Caki2 (cell line): Measurements from ENCODE around the gene TNS3. TPM values are rescaled to one million over a fixed set of nuclear protein-coding genes. Genes with fewer than 3 reads are reported as not detected.

Source experiments
- DNase-seq: peaks from one replicate; pipeline ENCODE4 v3.0.0-alpha.2; 2015; ENCODE audit warnings: low read depth
- in situ Hi-C: cut with HindIII; loops from 2 replicates; pipeline ENCODE4 v1.10.0; 2016; ENCODE audit warnings: low sequenced_read_pairs, low pct_unique_long_range_greater_than_20kb, mixed read lengths
- total RNA-seq: library from RNA; depleted of rRNA; stranded (reverse); fragments of >200 nt; shearing (Covaris generic); gene quantifications from 2 replicates; pipeline ENCODE4 v1.2.3, GENCODE V29; 2014; ENCODE audit warnings: low replicate concordance

TNS3 gene
- total RNA-seq, 1 experiment from 2014 or later, result 50.5 TPM

GRCh38 chr7:47318395-47319182 lies 263.3 kb downstream of the TNS3 start:
- in situ Hi-C loops, result no loop called here
- DNase-seq, result no peak

DNA sequence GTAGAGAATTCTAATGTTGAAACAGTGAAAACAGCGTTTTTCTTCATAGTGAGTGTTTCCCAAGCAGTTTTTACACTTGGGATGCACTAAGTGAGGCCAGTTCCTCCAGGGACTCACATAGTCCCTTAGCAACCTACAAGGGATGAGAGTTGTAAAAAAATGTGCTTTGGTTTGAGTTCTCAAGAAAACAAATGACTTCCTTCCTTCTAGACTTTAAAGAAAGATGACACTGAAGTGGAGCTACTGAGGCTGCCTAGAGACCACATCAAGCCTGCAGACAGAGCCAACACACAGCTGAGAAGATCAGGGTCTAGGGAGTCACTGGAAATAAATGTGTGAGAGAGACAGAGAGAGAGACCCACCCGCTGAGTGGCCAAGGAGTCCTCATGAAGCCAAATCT lies 264.4 kb downstream of the TNS3 start:
- no peak for DNase-seq
- in situ Hi-C loops, result no loop called here

DNA sequence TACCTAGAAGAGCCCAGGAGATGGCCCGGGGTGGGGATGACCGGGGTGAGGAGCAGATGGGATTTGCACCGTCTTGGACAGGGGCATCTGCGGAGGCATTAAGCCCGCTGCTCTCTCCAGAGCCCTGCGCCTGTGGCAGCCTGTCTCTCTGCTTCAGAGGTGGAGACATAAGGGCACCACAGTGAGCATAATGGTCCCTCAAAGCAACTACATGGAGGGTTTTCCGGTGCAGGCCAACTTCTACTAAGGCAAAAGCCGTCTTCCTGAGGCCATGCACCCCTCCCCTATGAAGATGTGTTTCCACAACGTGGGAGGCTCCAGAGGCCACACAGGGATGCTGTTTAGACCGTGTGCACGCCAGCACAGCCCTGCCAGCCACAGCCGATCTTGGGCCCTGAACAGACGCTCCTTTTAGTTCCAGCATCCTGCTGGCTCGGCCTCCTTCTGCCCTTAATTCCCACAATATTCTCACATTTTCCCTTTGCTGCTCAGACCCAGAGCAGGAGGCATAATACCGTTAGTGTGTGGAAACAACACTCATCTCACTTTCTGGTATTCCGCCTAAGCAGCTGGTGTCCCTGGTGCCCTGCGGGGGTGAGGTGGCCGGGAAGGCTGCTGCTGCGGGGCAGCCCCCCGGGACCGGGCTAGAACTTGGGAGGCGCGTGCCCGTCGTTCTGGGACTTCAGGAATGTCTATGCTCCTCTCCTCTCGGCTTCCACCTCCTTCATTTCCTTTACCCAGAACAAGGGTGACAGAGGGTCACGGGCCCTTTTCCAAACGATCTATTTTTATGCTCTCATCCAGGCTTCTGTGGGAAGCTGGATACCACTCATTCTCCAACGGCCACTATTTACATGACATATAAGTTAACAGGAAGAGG lies 266.9 kb downstream of the TNS3 start:
- in situ Hi-C loops, result no loop called here
- no peak for DNase-seq

- DNase-seq, result no peak
- in situ Hi-C loops, result no loop called here
Observed at GRCh38 chr7:47314248-47314647, 267.7 kb downstream of the TNS3 start.

DNA sequence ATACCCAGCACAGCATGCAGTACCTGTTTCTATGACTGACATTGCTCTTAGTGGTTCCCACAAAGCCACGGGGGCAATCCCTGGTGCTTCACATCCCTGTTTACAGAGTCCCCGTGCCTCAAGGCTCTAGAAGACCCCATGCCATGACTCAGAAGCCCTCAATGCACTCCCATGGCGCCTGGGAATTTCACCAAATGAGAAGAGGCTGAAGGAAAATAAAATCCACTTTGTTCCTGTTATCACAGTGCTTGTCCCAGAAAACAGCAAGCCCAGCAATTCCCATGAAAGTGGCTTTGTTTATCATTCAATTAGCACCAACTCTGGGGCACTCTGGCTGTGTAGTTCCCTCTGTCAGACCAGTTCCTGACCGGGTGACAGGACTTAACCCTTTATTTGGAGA lies 268.3 kb downstream of the TNS3 start:
- no peak for DNase-seq
- in situ Hi-C loops, result no loop called here

DNA sequence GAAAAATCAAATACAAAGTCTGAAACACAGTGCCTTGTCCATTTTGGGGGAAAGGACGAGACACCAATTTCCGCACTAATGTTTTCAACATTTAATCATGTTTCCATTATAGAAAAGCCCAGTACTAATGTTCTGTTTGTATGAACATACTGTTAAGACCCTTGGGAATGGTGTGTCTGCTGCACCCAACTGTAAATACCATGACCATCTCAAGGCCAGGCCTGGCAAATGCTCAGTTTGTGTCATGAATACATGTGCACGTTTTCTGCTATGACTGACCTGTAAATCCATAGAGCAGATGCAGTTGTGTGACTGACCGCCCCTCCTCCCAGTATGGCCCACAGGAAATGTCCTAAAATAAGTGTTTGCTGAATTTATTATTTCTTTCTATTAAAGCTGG lies 270.0 kb downstream of the TNS3 start:
- in situ Hi-C loops, result no loop called here
- DNase-seq, result no peak

DNA sequence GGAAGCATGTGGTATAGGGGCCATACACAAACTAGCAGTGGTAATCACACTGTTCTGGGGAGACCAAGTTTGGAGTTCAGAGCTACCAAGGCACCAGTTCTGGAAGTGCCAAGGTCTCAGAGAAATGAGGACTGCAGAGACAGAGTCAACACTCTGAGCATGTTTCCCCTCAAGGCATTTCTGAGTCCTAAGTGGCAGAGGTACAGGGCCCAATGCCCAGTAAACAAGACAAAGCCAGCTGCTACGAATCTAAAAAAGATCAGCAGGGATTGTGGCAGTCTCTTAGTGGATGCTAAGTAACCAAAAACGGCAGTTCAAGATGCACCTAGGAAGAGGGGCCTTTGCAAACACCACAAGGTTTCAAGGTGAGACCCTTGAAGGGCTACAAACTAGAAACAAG lies 271.9 kb downstream of the TNS3 start:
- in situ Hi-C loops, result no loop called here
- no peak for DNase-seq

GRCh38 chr7:47308808-47309207 lies 273.1 kb downstream of the TNS3 start:
- in situ Hi-C loops, result no loop called here
- no peak for DNase-seq

GRCh38 chr7:47307311-47307710 lies 274.6 kb downstream of the TNS3 start:
- in situ Hi-C loops, result no loop called here
- DNase-seq, result no peak

- in situ Hi-C loops, result no loop called here
Observed at GRCh38 chr7:47304727-47305719, 276.9 kb downstream of the TNS3 start.

DNA sequence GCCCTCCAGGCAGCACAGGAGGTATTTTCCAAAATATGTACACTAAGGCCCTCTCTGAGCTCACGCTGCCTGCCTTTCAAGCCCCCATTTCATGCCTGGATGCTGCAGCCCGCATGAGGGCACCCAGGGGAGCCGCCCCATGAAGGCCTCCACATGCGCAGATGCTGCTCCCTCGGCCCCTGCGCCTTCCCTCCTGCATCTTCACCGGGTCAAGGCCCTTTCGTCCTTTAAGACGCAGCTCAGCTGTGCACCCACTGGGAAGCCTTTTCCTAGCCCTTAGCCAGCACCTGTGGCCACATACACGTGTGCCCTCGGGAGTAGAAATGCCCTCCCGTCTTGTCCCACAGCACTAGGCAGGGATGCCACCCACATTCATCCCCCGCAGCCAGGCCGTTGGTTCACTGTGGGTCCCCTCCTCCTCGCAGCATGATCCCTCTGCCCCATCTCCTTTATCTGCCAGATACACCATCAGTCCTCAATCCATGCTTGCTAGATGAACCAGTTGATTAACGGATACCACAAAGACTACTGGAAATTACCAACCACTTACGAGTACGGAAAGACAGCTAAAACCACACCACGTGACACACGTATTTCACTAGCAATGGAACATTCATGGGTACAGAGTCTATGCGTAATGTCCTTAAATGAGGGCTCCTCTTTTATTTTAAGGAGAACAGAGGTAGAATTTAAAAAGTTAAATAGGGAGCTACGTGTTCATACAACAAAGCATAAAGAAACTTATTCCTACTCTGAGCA lies 278.0 kb downstream of the TNS3 start:
- DNase-seq, result no peak
- in situ Hi-C loops, result no loop called here

More at GRCh38 chr7:47304727-47305719, 276.9 kb downstream of the TNS3 start:
- no peak for DNase-seq

DNA sequence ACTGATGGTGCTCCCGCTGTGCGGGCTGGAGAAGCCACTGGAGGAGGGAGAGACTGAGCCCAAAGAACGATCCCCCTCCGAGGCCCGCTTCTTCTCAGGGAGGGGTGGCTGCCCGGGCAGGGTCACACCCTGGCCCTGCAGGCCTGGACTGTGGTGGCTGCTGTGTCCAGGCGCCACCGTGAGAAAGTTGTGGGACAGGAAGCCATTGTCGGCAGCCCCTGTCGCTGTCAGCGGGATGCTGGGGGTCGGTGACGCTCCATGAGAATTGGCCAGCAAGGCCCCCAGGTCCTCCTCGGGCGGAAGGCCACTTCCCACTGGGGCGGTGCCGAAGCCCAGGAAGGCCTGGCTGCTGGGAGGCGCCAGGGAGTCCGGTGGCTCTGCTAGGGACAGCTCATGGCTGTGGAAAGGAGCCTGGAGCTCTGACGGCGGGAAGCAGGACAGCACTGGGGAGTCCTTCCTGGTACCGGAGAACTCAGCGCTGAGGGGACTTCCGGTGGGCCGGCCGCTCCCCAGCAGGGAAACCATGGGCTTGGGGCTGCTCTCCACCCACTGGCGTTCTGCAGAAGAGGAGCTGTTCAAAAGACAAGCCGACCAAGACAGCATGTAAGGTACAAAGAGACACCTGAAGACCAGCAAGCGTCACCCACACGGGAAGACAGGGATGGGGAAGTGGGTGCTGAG lies 278.8 kb downstream of the TNS3 start:
- in situ Hi-C loops, result no loop called here
- no peak for DNase-seq

GRCh38 chr7:47302560-47302959 lies 279.4 kb downstream of the TNS3 start:
- in situ Hi-C loops, result no loop called here
- DNase-seq, result no peak

- DNase-seq, result no peak
- in situ Hi-C loops, result no loop called here
Observed at GRCh38 chr7:47301657-47302295, 280.1 kb downstream of the TNS3 start.

- DNase-seq, result no peak
- in situ Hi-C loops, result no loop called here
Observed at GRCh38 chr7:47301105-47301477, 280.8 kb downstream of the TNS3 start.

DNA sequence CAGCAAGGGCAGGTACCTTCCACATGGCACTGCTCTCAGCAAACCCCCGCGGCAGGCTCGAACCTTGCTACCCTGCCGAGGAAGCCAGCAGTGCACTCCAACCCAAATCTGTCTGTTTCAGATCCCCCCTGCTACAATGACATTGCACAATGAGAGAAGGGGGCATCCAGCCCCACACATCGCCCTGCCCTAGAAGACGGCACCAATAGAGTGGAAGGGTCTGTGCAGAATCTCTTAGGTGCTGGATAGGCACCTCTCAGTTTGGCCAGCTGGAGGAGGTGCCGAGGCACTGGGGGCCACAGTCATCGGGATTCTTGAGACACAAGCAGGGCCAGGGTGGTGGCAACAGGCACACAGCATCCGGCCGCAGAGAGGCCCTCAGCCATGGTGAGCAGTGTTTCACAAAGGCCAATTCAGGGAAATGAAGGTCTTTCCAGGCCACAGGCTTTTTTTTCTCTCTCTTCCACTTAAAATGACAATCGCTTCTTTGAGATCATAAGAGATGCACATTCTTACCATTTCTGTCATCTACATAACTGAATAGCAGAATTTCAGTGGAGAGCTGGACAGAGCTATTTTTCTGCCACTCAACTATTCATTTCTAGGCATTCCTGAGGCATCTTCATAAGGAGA lies 281.3 kb downstream of the TNS3 start:
- in situ Hi-C loops, result no loop called here
- no peak for DNase-seq
